HG02678 (cell line): Measurements from ENCODE around the gene MSRB1.
A peak's percentile ranks its signal among the peaks of the same experiment; 100 is the strongest.

Experiments
- ATAC-seq: cut with Tn5 transposase; IDR thresholded peaks from one replicate; pipeline ENCODE4 v1.9.1; 2021; ENCODE audit warnings: mild to moderate bottlenecking, moderate library complexity; ENCODE audit not compliant: unreplicated experiment

Gene MSRB1

GRCh38 chr16:1942810-1943726, at the start of gene MSRB1:
Gene MSRB1 (minus strand): TSS chr16:1943199. CDS start chr16:1943156, 43 bp downstream.
- peak; percentile 93 for ATAC-seq

- peak; percentile 48 for ATAC-seq
Measured at GRCh38 chr16:1991948-1992703, 49.1 kb upstream of the MSRB1 start.

GRCh38 chr16:1991588-1991947, 48.6 kb upstream of the MSRB1 start:
- no peak for ATAC-seq

- ATAC-seq = no peak
Measured at GRCh38 chr16:1991135-1991551, 48.1 kb upstream of the MSRB1 start.

GRCh38 chr16:1990351-1991134, 47.5 kb upstream of the MSRB1 start:
- no peak for ATAC-seq

- no peak for ATAC-seq
Measured at GRCh38 chr16:1990101-1990350, 47.0 kb upstream of the MSRB1 start.

- ATAC-seq = no peak
Measured at GRCh38 chr16:1989209-1990100, 46.5 kb upstream of the MSRB1 start, which contains the start of gene SYNGR3. Gene SYNGR3 (plus strand): TSS chr16:1989970. CDS start chr16:1990103, 133 bp downstream.

- no peak for ATAC-seq
Measured at GRCh38 chr16:1987198-1987597, 44.2 kb upstream of the MSRB1 start.

- ATAC-seq = no peak
Measured at GRCh38 chr16:1985466-1986150, 42.6 kb upstream of the MSRB1 start.

- peak; percentile 8 for ATAC-seq
Measured at GRCh38 chr16:1984347-1985225, 41.6 kb upstream of the MSRB1 start.

- peak; percentile 84 for ATAC-seq
Measured at GRCh38 chr16:1983544-1984346, 40.7 kb upstream of the MSRB1 start, which contains the start of gene GFER. Gene GFER (plus strand): TSS chr16:1984193. CDS start chr16:1984219, 26 bp downstream.

- ATAC-seq = no peak
Measured at GRCh38 chr16:1982991-1983543, 40.1 kb upstream of the MSRB1 start.

GRCh38 chr16:1982013-1982433, 39.0 kb upstream of the MSRB1 start:
- ATAC-seq = no peak

GRCh38 chr16:1981398-1981836, 38.4 kb upstream of the MSRB1 start, which contains the start of gene NOXO1:
Gene NOXO1 (minus strand): TSS chr16:1981469. CDS start chr16:1981179, 290 bp downstream.
- no peak for ATAC-seq

- no peak for ATAC-seq
Measured at GRCh38 chr16:1980770-1981087, 37.7 kb upstream of the MSRB1 start.

GRCh38 chr16:1980030-1980769, 37.2 kb upstream of the MSRB1 start:
- no peak for ATAC-seq
